NCI-H2227 treated with DMSO at 0.1 percent for 48 hours (cell line): ENCODE data around the gene ARL6IP1.

Experiments
- DNase-seq: peaks from one replicate; lab custom pipeline; 2025; lab: John Stamatoyannopoulos, UW

The ARL6IP1 gene

DNA sequence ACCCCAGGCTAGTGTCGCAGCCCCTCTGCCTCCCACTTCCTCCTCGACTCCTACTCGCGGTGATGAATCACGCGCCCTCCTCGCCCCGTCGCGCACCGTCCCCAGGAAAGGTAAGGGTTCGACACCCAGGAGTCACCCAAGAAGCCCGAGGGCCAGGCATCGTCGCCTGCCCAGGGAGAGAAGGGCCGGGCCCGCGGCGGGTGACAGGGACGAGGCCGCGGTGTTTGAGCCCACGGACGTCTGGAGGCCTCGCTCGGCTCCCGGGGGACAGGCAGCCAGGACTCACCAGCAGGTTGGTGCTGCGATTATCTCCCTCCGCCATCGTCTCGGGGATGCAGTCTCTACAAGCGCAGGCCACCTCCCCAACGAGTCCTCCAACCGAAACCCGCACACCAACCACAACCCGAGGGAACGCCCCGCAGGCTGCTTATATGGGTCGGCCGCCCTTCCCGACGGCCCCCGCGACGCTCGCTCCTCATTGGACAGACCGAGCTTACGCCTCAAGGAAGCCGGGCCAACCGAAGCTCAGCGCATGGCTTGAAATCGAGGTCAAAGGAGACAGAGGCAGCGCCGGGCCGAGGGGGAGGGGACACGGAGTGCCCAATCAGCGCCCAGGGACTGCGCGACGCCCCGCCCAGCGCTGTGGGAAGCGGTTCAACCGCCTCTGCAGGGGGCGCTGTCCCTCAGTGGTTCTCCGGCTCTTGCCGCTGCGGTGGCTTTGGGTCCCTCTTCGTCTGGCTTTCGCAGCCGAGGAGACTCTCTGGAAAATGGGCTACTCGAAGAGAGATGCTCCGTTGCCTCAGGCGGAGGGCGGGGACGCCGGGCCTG, at the start of gene ARL6IP1:
TSS of gene ARL6IP1 (minus strand) at position 405 of the 828 bp plus-strand sequence. CDS start at position 322, 83 bp downstream.
- peak; percentile 99 for DNase-seq

DNA sequence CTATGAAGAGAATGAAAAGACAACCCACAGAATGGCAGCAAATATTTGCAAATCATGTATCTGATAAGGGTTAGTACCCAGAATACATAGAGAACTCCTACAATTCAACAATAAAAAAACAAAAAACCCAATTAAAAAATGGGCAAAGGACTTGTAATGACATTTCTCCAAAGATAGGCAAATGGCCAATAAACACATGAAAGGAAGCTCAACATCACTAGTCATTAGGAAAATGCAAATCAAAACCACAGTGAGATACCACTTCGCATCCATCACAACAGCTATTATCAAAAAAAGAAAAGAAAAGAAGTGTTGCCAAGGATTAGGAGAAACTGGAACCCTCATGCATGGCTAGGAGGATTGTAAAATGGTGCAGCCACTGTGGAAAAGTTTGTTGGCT, 45.1 kb upstream of the ARL6IP1 start:
- no peak for DNase-seq

DNA sequence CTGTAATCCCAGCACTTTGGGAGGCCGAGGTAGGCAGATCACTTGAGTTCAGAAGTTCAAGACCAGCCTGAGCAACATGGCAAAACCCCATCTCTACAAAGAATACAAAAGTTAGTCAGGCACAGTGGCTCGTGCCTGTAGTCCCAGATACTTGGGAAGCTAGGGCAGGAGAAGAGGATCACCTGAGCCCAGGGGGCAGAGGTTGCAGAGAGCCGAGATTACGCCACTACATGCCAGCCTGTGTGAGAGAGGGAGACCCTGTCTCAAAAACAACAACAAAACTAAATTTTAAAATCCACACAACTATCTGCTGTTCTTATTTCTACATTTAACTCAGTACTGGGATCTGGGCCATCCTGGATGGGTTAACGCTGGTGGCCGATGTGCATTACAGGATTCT, 41.2 kb upstream of the ARL6IP1 start:
- DNase-seq, result no peak

DNA sequence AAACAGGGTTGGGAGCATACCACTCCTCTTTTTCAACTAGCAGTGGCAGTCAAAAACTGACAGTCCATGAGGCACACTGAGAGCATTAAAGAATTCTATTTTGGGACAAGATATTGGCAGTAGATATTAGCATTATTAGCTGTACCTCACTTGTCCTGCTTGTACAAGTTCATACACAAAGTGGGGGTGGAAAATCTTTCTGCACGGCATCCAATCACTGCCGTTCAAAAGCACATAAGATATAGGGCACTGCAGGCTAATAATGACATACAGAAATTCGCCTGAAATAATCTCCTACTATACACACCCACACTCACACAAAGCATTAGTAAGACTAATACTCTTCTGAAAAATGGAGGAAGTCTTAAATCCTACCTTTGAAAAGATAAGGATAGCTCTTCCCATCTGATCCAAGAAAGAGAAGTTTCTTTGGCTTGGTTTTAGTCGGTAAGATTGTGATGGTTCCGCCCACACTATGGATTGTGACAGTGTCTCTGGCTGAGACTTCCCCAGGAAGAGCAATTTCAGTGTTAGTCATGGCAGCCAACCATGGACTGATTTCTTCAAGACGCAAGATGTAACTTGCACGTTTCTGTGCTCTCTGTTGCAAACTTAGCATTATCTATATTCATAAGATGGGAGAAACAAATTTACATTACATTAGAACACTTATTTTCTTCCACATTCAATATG, 40.6 kb upstream of the ARL6IP1 start:
- no peak for DNase-seq

DNA sequence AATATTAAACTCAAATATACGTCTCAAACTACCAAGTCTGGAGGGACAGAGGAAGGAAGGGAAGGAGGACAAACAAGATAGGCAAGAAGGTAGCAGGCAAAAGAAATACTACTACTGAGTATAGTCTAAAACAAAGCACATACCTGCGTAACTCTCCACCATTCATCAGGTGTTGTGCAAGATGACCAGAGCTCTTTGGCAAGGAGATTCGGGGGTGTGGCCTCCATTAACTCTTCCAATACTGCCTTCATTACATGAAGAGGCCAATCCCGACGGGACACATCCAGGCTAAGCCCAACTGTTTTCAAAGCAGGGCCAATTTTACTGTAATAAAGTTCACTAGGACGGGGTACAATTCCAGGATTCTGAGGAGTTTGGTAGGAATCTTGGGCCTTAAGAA, 38.2 kb upstream of the ARL6IP1 start:
- no peak for DNase-seq

DNA sequence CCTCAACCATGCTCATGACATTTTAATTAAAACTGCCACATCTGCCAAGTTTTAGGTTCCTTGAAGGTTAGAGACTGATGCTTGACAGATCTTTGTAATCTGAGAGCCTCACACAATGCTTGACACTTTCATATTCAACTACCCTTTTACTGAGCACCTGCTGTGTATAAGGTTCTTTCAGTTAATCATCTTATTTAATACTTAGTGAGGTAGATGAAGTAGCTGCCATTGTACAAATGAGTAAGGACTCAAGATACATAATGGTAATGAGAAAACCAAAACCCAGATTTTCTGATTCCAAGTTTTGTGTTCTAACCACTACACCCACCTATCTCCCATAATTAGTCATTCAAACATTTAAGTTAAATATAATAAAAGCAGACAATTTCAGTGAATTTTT, 35.4 kb upstream of the ARL6IP1 start:
- no peak for DNase-seq

DNA sequence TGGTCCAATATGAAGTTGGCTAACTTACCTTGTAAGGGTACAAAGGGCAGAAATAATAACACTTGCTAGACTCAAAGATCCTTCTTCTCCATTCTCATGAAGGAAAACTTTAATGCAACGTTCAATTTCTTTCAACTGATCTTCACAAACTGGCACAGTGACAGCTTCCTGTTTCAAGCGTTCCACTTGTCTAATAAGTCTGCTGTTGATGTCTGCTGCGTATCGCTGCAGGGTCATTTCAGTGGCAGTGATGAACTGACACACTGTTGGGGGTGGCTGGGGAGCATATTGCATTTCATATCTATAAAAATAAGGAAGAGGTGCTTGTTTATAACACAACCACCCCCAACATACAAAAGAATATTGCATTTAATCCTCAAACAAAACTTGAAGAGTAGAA, 33.5 kb upstream of the ARL6IP1 start:
- no peak for DNase-seq

DNA sequence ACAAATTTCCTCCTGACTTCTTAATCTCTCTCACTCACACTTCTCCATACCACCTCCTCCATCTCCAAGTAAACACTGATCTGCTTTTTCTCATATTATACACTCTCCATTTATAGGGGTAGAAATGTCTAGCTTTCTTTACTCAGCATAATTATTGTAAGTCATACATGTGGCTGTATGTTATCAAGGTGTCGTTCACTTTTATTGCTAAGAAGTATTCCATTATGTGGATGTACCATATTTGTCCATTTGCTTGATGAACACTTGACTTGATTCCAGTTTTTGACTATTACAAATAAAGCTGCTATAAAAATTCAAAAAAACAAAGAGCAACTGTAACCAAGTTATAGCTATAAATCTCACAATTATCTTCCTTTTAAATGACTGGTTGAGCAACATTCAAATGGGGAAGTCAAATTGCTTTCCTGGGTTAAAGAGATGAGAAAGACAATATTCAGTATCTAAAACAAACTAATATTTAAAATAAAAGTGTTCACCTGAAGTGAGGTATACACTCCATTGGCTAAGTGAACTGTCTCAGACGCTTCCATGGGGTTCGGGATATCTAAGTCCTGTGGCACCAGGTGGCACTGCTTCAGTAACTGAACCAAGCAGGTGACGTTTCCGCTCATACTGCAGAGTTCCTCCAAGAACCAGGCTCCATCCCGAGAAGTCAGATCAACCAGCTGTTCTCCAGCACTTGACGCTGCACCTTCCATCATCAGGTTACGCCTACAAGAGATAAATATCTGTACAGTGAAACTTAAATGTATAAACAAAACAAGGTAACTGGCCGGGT, 32.6 kb upstream of the ARL6IP1 start:
- DNase-seq, result no peak

DNA sequence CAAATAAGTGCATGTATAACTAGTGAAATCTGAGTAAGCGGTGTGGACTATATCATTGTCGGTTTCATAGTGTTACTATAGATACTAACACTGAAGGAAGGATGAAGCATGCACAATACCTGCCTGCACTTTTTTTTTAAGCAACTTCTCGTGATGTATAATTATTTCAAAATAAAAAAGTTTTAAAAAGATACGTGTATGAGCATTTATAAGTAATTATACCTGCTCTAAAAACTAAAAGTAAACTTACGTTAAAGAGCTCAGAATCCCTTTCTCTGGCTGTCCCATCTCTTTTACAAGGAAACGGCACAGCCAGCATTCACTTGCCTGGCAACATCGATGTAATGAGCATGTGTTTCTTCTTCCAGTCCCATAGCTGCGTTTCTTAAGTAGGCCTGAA, 31.3 kb upstream of the ARL6IP1 start:
- DNase-seq, result no peak

DNA sequence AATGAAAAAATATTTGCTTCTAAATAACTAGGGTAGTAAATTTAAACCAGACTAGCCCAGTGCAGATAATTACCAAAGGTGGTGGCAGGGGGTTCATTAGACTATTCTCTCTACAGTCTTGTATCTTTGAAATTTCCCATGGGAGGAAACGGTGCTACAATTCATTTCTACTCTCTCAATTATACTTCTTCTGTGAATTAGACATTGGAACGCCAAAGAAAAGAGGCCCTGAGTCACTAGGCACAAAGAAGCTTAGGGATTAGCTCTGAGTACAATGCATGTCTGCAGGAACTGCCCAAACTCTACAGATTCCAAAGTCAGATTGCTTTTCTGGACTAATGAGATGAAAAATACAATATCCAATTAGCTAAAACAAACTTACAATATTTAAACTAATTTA, 30.7 kb upstream of the ARL6IP1 start:
- no peak for DNase-seq

DNA sequence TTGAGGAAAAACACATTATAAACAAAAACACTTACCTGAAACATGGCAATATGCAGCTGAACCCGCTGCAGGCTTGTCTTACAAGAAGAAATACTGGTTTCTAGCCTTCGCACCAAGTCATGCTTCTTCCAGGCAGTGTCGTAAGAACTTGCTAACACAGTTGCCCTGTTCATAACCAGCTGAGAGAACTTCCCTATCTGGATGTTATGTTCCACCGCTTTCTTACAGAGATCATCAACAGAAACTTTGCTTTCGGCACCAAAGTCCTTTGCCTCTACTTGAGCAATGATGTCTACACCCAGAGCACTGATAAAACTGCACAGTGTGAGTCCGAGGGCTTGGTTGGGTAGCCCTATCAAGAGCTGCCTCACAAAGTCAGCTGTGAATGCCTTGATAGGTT, 27.9 kb upstream of the ARL6IP1 start:
- no peak for DNase-seq

DNA sequence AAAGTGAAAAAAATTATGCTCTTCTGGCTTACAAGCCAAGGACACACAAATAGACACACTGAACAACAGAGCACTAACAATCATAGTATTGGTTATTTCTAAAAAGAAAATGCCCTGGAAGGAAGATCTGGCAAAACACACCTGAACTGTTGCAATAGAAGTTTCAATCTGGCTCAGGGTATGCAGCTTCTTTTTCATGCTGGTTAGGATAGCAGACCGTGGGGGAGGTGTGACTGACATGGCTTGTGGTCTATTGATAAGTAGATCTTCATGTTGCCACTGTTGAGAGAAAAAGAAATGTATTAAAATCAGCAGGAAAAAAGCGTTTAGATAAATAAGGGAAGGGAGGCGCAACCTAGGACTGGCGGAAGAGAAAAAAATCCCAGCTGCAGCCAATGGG, 26.5 kb upstream of the ARL6IP1 start:
- DNase-seq, result no peak

DNA sequence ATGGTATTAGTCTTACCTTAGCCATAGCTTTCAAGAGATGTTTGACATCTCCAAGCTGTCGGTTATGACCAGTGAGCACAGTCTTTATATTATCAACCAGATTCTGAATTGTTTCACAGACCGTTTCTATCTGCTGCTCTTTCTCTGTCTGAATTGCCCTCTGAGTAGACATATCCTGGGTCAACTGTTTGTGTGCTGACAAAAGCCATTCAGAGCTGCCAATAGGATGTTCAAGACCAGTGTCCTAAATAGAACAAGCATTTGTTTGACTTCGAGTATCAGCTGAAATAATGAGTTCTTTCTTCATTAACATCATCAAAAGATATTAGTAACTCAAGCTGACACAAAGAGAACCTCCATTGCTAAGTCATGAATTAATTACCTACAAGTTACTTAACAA, 14.9 kb upstream of the ARL6IP1 start:
- no peak for DNase-seq

DNA sequence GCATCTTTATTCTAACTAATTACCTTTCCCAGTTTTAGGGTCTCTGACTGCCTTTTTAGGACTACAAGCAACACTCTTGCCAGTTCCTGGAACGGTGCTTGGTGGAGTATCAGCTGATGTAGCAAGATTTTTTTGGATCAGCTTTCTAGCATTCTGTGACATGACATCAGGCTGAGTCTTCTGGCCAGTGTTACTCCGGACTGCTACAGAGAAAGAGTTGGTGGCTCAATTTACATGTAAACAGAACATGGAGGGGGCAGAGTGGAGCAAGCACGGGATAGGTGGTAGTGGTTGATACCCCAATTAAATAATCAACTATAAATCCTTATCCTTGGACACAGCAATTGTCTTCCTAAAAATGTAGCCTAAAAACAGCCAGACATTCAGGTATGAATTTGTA, 10.6 kb upstream of the ARL6IP1 start:
- DNase-seq, result no peak

DNA sequence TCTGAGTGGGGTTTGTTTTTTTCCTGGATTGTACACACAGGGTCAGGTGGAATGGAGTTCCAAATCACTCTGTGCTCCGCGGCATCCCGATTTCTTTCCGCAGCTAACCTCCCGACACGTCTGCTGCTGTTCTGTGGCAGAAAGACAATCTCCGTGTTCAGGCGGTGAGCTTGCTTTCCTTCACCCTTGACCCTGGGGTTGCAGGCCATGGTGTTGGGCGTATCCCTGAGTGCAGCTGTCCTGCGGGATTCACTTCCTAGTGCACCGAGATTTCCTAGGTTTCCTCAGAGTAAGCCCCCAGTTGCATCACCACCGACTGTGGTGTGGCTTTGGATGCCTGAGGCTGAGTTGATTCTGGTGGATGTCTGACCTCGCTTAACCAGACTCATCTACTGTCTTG, 7.8 kb upstream of the ARL6IP1 start:
- DNase-seq, result no peak

DNA sequence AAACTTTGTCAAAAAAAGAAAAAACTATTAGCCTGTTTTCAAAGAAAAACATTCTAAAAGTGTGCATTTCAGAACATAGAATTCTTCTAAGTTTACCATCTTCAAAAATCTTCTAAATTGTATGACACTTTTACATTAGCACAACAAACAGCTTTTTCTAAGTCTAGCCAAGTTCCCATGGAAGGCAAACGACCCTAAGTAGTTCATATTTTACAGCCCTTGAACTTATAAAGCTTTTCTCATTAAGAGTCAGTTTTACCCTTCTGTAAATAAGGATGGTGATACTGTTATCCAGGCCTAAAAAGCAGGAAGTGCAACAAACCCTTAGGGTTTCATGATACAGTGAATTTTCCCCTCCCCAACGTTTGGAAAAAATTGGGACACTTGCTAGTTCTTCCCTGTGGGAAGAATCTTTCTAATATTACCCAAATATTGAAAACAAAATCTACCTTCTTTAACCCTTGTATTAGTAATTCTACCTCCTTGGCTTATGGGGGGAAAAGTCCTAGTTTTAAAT, 4.0 kb upstream of the ARL6IP1 start:
- DNase-seq, result no peak

DNA sequence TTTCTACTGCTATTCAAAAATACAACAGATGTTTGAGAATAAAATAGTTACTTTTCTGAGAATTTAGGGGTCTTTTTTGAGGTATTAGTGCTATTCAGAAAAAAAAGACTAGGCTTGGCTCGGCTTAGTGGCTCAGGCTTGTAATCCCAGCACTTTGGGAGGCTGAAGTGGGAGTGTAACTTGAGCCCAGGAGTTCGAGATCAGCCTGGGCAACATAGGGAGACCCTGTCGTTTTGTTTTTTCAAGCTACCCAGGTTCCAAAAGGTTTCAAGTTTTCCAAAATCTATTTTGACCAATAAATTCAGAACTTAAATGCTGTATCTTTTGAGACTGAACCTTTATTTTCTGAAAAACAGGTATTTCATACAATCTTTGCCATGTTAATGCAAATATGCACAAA, 3.2 kb upstream of the ARL6IP1 start:
- no peak for DNase-seq

DNA sequence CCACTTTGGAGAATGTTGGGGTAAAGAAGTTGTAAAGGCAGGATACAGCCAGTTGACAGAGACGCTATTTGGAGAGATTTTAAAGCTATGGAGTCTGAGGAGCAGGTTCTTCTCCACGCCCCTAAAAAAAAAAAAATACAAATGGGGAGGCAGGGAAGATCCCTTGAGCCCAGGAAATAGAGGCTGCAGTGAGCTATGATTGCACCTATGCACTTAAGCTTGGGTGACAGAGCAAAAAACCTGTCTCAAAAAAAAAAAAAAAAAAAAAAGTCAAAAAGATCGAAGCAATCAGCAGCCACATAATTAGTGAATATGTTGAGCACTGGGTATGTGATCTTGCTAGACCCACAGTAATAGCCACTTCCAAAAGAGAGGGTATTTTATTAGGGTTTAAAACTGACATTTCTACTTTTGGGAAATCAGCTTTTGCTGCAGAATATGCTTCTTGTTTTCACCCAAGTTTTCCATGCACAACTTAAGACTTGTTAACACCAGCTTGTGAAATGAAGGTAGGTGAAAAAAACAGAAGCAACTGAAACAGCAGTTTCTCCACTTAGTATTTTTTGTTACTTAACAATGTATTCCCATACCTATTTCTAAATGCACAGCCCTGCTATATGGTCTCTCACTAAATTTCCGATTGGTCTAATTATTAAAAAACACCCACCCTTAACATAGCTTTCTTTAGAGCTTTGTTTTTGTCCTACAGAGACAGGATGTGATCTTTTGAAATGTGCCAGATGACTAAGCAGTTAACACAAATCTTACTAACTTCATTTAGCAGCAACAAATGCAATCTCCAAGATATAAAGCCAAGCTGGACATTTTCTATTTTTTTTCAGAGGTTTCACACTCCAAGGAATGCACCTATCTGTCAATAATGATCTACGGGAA, 2.5 kb upstream of the ARL6IP1 start:
- no peak for DNase-seq

DNA sequence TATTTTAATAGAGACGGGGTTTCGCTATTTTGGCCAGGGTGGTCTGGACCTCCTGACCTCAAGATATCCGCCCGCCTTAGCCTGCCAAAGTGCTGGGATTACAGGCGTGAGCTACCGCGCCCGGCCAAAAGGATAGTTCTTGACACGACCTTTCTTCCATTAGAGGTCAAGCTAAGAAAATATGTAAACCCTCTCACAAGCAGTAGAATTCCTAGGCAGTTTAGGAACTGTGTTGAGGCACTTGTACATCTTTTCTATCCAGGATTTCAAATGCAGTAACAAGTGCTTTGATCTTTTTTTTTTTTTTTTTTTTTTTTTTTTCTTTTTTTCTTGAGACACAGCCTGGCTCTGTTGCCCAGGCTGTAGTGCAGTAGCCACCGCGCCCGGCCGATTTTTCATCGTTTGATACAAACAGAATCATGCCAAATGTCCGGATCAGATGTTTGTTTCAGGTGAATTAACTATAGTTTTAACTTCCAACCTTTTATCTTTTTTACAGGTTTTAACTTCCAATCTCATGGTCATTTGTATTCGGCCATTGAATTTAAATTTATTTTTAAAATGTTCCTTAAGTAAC, 1.5 kb upstream of the ARL6IP1 start:
- no peak for DNase-seq

DNA sequence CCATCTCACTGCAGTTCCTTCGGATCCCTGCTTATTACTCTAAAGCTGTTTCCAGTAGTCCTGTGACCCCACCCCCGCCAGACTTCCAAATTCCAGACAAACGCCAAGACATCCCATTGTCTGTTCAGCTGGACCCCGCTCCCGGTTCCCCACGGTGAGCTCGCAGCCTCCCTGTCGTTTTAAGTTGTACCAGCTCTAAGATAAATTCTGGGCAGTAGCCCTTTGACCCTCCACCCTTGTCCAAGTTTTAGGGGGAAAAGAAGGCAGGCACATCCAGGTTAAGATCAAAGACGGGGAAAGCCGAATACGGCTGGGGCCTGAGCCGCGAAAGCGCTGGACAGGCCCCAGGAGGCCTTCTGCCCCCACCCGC, 589 bp downstream of the ARL6IP1 start:
- no peak for DNase-seq

DNA sequence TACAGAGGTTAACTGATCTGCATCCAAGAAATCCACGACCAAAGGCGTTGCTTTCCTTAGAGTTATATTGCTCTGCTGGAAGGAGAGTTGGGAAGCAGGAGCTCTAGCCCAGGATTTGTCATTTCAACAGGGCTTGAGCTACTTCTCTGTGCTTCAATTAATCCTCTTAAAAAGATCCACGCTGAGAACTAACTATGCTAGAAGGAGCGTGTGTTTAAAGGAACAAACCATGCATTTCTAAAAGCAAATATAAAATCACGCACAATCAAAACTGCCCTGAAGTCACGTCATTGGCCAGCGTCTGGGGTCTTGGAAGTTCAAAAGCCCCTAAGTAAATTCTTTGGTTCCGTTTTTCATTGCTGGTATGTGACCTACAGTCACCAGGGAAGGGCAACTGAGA, 1.1 kb downstream of the ARL6IP1 start:
- DNase-seq, result no peak
